ENCODE results near the gene GPHA2. TPM values are rescaled to one million over a fixed set of nuclear protein-coding genes. Genes with fewer than 3 reads are reported as not detected.

GPHA2 gene
- total and polyA plus RNA-seq, 7 donors: not detected

- no peak for TF ChIP-seq CTCF (IDR thresholded peaks at IDR 0.05)
- no peak overlapping the region for H3K4me3 ChIP-seq
- peaks cover 0 to 22% of the 10 kb centered on the region in 2 donors for H3K36me3 ChIP-seq (ENCODE audit: insufficient read depth in 1 of 2, low read depth in 1 of 2)
- ATAC-seq (no peak), DNase-seq (no peak)
- H3K9me3 ChIP-seq: no peaks in the 10 kb centered on the region
- 70 to 81% (median 73%) methylated on average over 11 of the region's 11 CpGs for WGBS, 3 donors
- intact Hi-C loops (cut with DNase I): loop anchor here in 1 of 2 donors (2.0 kb wide), 1 partner anchor 46 kb away; no protein-coding TSS in a partner anchor
- peak overlapping the region; percentile 23 for H3K27ac ChIP-seq
- H3K27me3 ChIP-seq (ENCODE audit: insufficient read depth in 3 of 3, low read length in 2 of 3): no peaks in the 10 kb centered on the region
- H3K4me1 ChIP-seq: peaks cover 2% of the 10 kb centered on the region
These were observed 43.3 kb downstream of the GPHA2 start for GRCh38 chr11:64892411-64892831.

- Histone ChIP-seq H3K4me3 (no peak overlapping the region), H3K27ac (no peak overlapping the region), H3K27me3 (ENCODE audit: insufficient read depth in 3 of 3, low read length in 2 of 3) (no peaks in the 10 kb centered on the region), H3K4me1 (peaks cover 6% of the 10 kb centered on the region), H3K9me3 (no peaks in the 10 kb centered on the region), H3K36me3 (ENCODE audit: insufficient read depth in 1 of 2, low read depth in 1 of 2) (peaks cover 0 to 16% of the 10 kb centered on the region in 2 donors)
- intact Hi-C loops (cut with DNase I): loop anchor here in 1 of 2 donors (2.0 kb wide), 1 partner anchor 45 kb away; no protein-coding TSS in a partner anchor
- ATAC-seq: no peak
- no peak for DNase-seq
- WGBS, 3 donors: 77 to 93% (median 82%) methylated on average over 5 of the region's 5 CpGs
- TF ChIP-seq CTCF (IDR thresholded peaks at IDR 0.05): no peak
These were observed 43.8 kb downstream of the GPHA2 start for GRCh38 chr11:64891880-64892279.

- TF ChIP-seq CTCF (IDR thresholded peaks at IDR 0.05): no peak
- Histone ChIP-seq H3K27me3 (ENCODE audit: insufficient read depth in 3 of 3, low read length in 2 of 3) (no peaks in the 10 kb centered on the region), H3K36me3 (ENCODE audit: insufficient read depth in 1 of 2, low read depth in 1 of 2) (peaks cover 0 to 11% of the 10 kb centered on the region in 2 donors), H3K4me1 (peaks cover 6% of the 10 kb centered on the region), H3K4me3 (no peak overlapping the region), H3K27ac (no peak overlapping the region), H3K9me3 (no peaks in the 10 kb centered on the region)
- intact Hi-C loops (cut with DNase I): no loop called here
- ATAC-seq (no peak), DNase-seq (no peak)
- WGBS, 3 donors: 75 to 87% (median 82%) methylated on average over 22 to 25 of the region's 25 CpGs
These were observed 44.4 kb downstream of the GPHA2 start for GRCh38 chr11:64891215-64891848.

GRCh38 chr11:64890522-64890939 lies 45.2 kb downstream of the GPHA2 start:
- no peak for DNase-seq
- Histone ChIP-seq H3K27ac (no peak overlapping the region), H3K4me1 (peaks cover 6% of the 10 kb centered on the region), H3K27me3 (ENCODE audit: insufficient read depth in 3 of 3, low read length in 2 of 3) (no peaks in the 10 kb centered on the region), H3K4me3 (no peak overlapping the region), H3K9me3 (no peaks in the 10 kb centered on the region), H3K36me3 (ENCODE audit: insufficient read depth in 1 of 2, low read depth in 1 of 2) (peaks cover 0 to 6% of the 10 kb centered on the region in 2 donors)
- no peak for TF ChIP-seq CTCF (IDR thresholded peaks at IDR 0.05)
- no peak for ATAC-seq
- WGBS, 3 donors: 85 to 91% (median 86%) methylated on average over 7 of the region's 7 CpGs
- intact Hi-C loops (cut with DNase I): no loop called here

All from psoas muscle (tissue), 8 donors.